GM21381 (cell line): Measurements from ENCODE around the gene ATP6V1C2.
"Not testable (repeated sequence)": the region's sequence is repeated elsewhere in the genome, so short reads cannot be mapped to it uniquely, and the experiment has no call there.

Experiments used
- ATAC-seq: cut with Tn5 transposase; IDR thresholded peaks from one replicate; pipeline ENCODE4 v1.9.1; 2021; ENCODE audit warnings: mild to moderate bottlenecking, moderate library complexity; ENCODE audit not compliant: unreplicated experiment

Gene ATP6V1C2

GRCh38 chr2:10784719-10785118, 63.3 kb downstream of the ATP6V1C2 start:
- no peak for ATAC-seq

DNA sequence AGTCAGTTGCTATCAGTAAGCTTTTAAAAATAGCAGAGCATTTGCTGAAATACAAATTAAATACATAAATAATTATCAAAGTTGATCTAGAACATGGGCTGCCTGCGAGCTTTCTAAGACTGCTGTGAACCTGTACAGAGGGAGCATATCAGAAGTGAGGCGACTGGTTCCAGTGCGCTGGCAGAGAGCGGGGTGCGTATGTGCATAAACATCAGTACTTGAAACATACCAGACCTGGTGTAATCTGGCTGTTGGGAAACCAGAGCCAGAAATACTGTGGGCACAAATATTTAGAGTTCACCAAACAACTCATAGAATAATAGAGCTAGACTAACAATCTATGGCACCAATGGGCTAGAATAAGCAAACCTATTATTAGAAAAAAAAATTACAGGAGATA, 63.8 kb downstream of the ATP6V1C2 start:
- ATAC-seq: no peak

DNA sequence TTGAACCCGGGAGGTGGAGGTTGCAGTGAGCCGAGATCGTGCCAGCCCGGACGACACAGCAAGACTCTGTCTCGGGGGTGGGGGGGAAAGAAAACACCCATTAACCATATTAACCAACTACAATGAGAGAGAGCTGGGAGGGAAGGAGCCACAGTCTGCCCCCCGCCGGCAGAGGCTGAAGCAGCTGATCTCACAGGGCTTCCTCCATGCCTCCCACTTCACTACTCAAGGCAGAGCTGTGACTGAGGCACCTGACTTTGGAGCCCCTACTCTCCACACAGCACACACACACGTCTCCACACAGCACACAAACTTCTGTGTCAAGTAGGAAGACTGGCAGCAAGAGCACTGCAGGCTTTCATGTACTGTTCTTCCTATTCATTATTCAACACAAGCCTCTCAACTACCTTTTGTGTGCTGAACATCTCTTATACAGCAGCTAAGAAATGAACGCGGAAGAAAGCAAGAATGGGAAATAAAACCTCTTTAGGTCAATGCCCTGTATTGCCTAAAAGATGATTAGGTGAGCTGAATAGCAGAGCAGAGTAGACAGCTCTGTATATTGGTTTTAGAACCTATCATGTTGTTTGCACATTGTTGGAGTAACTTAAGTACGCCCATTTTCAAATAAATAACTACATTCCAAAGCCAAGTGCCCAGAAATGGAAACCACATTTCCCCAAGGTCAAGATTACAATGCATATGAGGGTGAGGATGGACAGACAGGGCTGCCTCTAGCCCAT, 65.0 kb downstream of the ATP6V1C2 start:
- ATAC-seq: no peak

GRCh38 chr2:10787176-10787968, 65.9 kb downstream of the ATP6V1C2 start:
- no peak for ATAC-seq

- ATAC-seq: no peak
These were observed 67.4 kb downstream of the ATP6V1C2 start for GRCh38 chr2:10788855-10789254.

GRCh38 chr2:10790228-10790973, 69.0 kb downstream of the ATP6V1C2 start:
- ATAC-seq: peak; percentile 90

DNA sequence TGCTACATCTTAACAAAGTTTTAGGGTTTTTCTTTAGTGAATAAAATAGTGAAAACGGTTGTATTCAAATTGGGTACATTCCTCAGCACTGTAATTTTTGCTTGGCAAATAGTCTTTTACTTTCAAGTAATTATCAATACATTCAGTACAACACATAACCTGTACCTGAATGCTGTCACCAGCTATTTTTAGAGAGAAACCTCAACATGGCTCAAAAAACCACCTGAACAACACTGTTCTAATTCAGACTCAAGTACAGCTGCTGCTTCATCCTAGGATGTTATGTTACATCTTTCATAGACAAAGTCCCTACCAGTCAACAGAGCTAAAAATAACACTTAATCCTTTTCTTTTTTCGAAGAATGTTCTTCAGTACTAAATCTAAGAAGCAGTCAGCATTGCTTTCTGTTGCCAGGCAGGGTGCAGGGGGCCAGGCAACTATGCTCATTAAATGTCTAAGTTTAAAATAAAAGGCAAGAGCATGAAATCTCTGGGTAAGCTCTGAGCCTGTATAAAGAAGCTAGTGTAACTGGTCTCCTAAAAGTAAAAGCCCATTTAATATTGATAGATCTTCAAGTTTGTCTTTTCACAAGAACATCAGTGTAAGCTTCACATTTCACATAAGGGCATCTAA, 70.7 kb downstream of the ATP6V1C2 start:
- peak; percentile 42 for ATAC-seq

DNA sequence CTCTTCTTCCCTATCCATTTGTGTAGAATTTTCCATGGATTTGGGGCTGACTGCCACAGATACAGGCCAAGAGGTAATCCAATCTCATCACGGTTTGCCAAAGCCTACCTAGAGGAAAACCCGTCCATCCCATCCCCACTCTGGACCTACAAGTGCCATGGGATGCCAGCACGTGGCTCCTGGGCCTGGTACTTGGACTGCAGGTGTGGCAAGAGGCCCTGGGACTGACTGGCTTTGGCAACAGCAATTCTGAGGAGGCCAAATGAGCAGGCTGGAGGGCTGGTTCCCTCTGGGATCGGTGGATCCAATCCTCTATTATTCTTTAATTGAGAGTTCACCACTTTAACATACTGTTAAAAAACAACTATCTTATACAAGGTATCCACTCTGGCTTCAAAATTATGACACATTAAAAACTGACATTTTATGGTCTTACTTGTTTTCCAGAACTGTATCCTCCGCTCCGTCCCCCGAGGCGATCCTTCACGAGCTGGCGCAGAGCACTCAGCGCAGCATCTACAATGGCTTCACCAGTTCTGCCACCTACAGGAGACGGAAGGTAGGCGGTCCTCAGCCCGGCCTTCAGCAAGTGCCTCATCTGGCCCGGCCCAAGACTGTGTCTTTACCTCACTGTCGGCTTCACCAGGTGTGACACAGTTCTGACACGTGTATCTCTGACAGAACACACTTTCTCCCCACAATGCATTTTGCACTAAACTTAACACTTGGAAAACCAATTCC, 71.4 kb downstream of the ATP6V1C2 start:
- ATAC-seq: no peak

DNA sequence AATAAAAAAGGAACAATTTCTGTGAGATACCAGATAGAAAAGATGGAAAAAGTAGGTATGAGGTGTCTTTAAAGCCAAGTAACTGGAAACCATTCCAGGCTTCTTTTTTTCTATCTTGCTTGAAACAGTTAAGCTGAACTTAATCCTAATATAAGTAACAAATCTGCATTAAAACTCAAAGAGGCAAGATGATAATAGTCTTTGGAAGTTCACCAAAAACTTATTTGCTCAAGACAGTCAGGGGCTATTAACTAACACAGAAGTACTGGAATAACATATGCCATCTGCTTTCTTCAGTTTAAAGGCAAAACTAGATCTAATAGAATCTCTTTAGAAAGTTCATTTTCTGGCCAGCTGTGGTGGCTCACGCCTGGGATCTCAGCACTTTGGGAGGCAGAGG, 72.4 kb downstream of the ATP6V1C2 start:
- ATAC-seq: no peak

DNA sequence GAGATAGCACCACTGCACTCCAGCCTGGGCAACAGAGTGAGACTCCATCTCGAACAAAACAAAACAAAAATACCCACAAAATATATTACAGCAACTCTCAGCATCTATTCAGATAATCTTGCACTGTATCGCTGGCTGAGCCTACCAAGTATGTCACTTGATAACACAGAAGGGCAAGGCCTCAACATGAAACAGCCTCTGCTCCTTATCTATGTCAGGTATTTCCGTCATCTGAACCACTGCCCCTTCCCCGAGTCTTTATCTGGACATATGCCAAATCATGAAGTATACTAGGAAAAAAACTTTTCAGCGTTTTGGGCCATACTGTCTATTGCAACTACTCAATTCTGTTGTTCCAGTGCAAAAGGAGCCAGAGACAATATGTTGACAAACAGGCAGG, 73.4 kb downstream of the ATP6V1C2 start:
- no peak for ATAC-seq

DNA sequence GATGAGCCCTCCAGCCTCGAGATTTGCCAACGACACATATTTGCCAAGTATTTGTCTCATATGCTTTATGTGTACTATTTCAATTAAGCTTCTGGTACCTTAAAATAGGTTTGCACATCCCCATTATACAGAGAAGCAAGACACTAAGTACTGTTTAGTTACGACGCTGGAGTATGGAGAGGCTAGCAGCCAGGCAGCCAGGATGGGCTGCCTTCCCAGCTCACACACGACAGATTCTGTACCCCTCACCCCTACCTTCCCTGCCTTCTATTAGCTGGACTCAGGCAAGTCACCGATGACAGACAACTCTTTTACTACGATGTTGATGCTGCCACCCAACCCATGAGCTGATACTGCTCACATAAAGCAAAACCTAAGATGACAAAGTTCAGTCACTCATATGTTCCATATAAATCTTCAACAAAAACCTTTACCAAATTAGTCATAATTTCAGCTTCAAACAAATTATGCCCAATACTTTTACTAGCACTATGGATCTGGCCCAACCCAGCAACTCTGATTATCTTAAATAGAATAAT, 74.1 kb downstream of the ATP6V1C2 start:
- ATAC-seq: no peak

DNA sequence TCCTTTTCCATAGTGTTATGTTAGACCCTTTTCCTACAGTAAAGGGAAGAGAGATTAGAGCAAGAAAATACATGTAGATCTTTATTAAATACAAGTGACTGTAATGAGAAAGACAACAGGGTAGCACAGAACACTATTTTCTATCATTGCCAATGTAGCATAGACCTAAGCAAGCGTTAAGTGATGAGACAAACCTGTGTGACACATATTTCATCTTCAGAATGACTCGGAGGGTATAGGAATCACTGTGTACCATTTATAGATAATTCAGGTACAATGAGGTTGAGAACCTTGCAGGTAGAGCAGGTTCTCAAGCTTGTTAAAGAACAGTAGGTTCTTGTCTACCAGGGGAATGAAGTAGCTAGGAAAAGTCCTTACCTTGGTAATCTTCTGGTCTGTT, 75.3 kb downstream of the ATP6V1C2 start:
- no peak for ATAC-seq

DNA sequence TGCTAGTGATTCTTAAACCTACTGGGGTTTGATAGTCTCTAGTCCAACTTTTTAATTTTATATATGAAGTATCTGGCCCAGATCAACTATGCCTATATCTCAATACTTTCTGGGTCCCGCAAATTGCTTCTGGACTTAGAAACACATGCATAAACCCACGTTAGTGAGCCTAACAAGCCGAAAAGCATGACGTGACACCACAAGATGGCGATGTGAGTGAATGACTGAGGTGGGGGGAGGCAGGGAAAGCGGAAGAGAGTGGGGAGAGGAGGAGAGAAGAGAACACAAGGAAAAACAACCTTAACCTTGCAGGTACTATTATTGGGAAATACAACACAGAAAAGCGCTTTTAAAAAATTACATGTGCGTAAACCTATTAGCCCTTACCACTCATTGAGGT, 77.4 kb downstream of the ATP6V1C2 start:
- ATAC-seq: no peak

- no peak for ATAC-seq
These were observed 78.7 kb downstream of the ATP6V1C2 start for GRCh38 chr2:10800163-10800562.

GRCh38 chr2:10802657-10803056, 81.2 kb downstream of the ATP6V1C2 start:
- ATAC-seq: no peak

GRCh38 chr2:10805990-10806389, 84.6 kb downstream of the ATP6V1C2 start:
- not testable (repeated sequence) for ATAC-seq

DNA sequence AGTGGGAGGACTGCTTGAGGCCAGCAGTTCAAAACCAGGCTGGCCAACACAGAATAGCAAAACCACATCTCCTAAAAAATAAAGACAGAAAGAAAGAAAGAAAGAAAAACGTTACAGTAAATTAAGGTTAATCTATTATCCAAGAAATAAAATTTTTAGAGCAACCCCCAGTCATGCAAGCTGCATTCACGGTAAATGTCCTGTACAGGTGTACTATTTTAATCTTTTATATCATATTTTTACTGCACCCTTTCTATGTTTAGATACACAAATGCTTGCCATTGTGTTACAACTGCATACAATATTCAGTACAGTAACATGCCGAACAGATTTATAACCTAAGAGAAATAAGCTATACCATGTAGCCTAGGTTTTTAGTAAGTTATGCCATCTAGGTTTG, 85.1 kb downstream of the ATP6V1C2 start:
- ATAC-seq: no peak

DNA sequence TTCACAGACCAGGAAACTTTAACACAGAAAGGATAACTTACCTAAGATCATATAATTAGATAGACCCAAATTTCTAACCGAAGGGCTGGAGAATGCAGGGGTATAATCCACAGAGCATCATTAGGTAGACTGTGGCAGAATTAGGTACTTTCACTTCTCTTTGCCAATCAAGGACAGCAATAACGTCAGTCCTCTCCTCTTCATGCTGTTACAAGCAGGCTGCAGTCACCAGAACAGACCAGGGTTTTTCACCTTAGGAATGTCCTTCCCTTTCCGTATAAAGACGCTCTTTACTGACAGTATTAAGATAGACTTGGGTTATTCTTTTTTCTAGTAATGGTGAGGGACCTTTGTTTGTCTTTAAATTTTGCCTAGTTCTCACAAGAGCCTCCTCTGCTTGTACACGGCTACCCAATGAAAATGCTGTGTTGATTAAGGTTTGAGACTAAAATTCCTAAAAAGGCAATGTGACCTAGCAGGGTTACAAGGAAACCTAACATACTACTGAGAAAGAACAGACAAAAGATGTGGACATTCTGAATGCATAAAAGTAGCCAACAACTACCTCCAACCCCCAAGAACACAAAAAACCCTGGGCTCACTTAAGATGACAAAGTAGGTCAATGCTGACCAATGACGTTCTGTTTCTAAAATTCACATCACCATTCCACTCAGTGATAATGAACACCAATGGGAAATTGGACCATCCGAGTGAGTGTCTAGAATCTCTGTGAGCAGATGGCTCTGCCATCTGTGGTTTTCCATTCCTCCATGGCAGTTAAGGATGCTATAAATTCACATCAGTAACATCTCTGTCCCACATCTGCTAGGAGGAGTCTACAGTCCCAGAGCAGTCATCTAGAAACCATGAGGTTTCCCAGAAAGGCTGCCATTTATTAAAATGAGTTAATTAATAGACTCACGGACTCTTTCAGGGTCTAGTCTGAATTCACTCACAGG, 89.1 kb downstream of the ATP6V1C2 start:
- ATAC-seq: peak; percentile 37

- no peak for ATAC-seq
These were observed 90.1 kb downstream of the ATP6V1C2 start for GRCh38 chr2:10811517-10811916.
